Epidermal melanocyte (primary cell): ENCODE data around the gene TMEM59L.
"Not testable (repeated sequence)": the region's sequence is repeated elsewhere in the genome, so short reads cannot be mapped to it uniquely, and the experiment has no call there.

Source experiments
- DNase-seq: peaks from one replicate; pipeline ENCODE4 v3.0.0; 2011; ENCODE audit warnings: low spot score; ENCODE audit not compliant: insufficient read length

Gene TMEM59L

DNA sequence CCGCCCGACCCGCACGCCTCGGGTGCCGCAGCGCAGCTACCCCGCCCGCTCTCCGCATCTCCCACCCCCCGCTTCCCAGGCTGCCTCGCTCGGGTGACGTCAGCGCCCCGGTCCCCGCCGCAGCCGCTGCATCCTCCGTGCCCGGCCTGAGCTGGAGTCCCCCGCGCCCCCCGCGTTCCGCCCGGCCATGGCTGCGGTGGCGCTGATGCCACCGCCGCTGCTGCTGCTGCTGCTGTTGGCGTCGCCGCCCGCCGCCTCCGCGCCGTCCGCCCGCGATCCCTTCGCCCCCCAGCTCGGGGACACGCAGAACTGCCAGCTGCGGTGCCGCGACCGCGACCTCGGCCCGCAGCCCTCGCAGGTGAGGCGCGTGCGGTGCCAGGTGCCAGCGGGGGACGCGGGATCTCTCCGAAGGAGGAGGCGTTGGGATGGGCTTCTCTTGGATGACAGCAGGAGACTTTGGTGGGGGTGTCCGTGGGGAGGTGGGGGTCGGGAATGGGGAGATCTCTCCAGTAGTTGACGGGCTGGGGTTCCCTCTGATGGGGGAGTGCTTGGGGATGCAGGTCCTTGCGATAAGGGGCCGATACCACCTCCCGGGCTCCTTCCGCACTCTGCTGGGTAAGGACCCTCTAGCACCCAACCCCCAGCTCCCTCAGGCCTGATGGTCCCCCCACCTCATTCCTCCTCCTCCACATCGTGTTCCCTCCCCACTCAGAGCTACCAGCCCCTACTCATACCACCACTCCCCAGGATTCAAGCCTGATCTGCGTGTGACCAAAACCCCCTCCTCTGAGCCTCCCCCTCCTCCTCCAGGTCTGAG is at the start of gene TMEM59L:
TMEM59L (plus strand) TSS at position 99 of the 817 bp plus-strand sequence; CDS start at position 188, 89 bp downstream.
- DNase-seq: no peak

DNA sequence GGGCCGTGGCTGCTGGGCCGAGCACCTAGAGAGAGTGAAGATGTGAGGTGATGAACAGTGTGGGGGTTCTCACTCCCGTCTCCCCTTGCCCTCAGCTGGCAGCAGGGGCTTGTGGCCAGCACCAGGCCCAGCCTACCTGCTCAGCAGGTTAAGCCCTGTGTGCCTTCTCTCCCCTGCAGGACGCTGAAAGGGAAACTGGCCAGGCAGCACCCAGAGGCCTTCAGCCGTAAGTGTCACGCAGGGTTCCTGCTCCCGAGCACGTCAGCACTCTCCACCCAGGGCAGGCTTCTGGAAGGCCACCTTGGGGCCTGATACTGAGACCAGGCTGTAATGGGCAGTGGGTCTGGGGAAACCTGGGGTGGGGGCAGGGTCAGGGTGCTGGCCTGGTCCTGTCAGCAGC is 45.7 kb upstream of the TMEM59L start:
- DNase-seq: no peak

DNA sequence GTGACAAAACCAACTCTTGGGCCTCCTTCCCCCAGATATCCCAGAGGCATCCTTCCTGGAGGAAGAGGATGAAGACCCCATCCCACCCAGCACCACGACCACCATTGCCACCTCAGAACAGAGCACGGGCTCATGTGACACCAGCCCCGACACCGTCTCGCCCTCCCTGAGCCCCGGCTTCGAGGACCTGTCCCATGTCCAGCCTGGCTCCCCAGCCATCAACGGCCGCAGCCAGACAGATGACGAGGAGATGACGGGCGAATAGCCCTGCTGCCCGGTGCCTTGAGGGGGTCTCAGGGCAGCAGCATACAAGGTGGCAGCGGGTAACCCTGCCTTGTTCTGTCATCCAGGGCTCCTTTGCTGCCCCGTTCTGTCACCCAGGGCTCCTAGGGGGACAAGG is 44.3 kb upstream of the TMEM59L start:
- no peak for DNase-seq

DNA sequence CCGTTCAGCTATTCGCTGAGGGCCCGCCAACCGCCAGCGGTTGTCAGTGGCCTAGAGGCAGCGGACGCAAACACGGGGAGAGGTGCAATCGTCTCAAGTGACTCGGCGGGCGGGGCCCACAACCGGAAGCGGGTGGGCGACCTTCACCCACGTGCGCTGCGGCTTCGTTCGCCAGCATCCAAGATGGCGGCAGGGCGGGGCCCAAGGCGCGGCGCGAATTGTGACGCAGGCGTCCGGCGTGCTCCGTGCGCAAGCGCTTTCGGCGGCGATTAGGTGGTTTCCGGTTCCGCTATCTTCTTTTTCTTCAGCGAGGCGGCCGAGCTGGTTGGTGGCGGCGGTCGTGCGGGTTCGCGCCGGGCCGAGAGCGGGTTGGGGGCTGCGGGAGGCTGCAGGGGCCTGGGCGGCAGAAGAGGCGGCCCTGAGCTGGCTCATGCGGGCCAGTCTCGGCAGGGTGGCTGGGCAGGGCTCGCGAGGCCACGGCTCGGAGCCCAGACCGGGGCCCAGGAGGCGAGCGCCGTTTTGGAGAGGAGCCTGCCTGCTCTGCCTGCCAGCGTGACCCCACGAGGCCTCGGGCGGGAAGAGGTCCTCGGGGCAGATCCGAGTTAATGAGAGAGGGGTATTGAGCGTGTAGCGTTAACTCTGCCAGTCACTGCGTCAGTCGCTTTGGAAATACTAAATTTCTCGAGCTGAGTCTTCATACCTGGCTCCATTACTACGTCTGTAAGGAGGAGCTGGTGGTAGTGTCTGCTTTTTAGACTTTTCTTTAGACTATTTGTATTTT is 40.9 kb upstream of the TMEM59L start, which contains the start of gene UBA52:
UBA52 (plus strand) TSS at position 294 of the 781 bp plus-strand sequence. CDS start 1,444 bp downstream, outside the sequence.
- DNase-seq: peak; percentile 79

DNA sequence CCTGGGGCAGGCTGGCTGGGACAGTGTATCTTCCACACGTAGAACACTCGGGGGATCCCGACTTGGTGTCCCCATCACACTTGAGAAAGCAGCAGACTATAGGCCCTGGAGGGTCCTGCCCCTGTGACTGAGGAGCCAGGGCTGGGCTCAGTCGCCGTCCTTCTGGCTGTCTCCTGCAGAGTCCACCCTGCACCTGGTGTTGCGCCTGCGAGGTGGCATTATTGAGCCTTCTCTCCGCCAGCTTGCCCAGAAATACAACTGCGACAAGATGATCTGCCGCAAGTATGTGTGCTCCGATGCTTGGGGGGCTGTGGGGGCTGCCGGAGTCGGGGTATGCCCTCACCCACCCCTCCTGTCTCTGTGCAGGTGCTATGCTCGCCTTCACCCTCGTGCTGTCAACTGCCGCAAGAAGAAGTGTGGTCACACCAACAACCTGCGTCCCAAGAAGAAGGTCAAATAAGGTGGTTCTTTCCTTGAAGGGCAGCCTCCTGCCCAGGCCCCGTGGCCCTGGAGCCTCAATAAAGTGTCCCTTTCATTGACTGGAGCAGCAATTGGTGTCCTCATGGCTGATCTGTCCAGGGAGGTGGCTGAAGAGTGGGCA is 37.9 kb upstream of the TMEM59L start:
- no peak for DNase-seq

DNA sequence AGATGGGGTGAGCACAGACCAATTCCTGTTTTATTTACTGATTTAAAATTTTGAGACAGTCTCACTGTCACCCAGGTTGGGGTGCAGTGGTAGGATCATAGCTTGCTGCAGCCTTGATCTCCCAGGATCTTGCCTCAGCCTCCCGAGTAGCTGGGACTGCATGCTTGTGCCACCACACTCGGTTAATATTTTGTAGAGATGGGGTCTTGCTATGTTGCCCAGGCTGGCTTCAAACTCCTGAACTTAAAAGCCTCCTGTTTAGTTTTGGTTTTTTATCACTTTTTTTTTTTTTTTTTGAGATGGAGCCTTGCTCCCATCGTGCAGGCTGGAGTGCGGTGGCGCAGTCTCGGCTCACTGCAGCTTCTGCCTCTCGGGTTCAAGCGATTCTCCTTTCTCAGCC is 36.3 kb upstream of the TMEM59L start:
- no peak for DNase-seq

DNA sequence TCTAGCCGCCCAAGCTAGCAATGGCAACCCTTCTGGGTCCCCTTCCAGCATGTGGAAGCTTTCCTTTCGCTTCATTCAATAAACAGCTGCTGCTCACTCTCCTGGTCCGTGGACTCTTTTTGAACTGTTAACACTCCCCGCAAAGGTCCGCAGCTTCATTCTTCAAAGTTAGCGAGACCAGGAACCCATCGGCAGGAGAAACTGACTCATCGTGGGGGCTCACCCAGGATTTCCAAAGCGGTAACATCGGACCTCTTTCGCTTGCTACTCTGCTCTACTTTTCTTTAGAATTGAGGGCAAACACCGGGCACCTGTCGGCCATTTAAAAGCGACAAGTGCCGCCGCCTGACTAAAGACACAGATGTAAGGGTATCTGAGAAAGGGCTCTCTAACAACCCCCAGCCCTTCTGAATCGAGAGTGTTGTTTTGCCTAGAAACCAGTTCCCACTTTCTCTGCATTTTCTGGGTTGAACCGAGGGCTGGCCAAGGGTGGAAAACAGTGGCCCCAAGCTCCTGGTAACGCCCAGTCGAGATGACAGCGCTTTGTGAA is 35.2 kb upstream of the TMEM59L start:
- no peak for DNase-seq

DNA sequence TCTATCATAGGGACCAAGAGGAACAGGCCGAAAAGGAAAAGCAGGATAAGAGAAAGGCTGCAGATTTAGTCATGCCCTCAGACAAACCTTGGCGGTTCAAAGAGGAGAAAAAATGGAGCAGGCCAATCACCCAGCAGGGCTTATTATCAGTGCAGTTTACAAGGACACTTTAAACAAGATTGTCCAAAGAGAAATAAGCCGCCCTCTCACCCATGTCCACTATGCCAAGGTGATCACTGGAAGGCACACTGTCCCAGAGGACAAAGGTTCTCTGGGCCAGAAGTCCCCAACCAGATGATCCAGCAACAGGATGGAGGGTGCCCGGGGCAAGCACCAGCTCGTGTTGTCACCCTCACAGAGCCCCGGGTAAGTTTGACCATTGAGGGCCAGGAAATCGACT is 32.4 kb upstream of the TMEM59L start:
- no peak for DNase-seq

DNA sequence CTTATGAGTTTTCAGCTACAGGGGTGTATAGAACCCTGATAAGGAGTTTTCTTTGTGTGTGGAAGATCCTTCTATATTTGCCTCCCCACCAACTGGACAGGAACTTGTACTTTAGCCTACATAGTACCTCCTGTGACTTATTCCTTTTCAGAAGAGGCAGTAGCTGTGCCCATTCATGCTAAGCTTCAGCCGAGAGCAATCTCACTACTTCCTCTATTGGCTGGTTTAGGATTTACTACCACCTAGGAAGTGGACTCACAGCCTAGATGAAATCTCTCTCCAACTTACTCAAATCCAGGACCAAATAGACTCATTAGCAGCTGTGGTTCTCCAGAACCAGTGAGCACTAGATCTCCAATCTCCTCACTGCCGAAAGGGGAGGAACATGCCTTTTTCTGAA is 26.4 kb upstream of the TMEM59L start:
- no peak for DNase-seq

DNA sequence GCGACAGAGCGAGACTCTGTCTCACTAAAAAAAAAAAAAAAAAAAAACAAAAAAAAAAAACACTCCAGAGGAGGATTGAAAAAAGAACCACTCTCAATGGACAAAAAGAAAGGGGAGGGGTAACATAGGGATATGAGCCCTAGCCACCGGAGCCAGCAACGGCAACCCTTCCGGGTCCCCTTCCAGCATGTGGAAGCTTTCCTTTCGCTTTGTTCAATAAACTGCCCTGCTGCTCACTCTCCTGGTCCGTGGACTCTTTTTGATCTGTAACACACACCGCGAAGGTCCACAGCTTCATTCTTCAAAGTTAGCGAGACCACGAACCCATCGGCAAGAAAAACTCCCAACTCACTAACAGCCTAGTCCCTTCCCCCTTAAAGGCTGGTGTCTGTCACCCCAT is 25.1 kb upstream of the TMEM59L start:
- DNase-seq: no peak

DNA sequence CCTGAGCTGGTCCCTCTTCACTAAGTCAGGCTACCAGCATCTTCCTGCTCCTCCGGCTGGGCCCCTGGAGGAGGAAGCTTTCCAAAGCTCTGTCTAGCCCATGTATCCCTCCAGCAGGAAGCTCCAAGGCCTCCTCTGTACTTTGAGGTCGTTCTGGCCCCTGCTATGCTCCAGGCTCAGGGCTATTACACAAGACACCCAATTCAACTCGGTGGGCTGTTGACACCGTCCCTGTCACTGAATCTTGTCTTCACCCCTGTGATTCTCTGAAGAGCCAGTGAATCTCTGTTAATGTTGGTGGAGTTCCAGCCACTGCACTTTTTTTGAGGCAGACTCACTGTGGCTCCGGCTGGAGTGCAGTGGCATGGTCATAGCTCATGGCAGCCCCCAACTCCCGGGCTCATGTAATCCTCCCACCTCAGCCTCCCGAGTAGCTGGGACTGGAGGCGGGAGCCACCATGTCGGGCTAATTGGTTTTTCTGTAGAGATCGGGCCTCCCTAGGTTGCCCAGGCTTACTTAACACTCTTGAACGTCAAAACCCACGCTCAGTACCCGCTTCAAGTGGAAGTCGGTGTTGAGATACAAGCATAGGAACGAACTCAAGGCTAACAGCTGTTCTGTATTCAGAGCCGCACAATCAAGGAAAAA is 24.6 kb upstream of the TMEM59L start:
- no peak for DNase-seq

DNA sequence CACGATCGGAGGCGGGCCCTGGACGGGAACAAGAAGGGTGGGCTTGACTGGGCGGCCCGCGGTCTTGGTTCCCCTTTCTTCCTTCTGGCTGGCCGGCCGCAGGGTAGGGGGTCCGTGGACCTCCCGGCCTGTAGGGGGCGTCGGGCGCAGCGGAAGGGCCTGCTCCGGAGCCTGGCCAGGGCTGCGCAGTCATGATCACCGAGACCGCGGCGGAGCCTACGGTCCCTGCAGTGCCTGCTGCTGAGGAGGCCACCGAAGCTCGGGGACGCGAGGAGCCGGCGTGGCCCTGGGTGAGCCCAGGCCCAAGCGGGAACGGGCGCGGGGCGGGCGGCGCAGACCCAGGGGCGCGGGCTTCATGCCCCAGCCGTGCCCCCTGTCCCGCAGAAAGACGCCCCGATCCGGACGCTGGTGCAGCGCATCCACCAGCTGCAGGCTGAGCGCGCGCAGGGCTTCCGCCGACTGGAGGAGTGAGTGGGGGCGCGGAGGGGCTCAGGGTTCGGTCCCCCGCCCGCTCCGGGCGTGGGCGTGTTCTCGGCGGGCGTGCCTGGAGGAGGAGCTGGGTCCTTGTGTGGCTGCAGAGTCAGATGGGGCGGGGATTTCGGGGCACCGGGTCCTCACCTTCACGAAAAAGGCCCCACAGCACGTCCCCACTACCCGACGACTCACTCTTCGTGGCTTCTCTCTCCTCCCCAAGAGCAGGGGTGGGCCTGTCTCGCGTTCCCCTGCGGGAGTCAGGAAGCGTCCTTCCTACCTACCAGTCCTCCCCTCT is 23.9 kb upstream of the TMEM59L start, which contains the start of gene REX1BD:
REX1BD (plus strand) TSS at position 188 of the 769 bp plus-strand sequence; CDS start at position 192, 4 bp downstream.
- DNase-seq: peak; percentile 66

DNA sequence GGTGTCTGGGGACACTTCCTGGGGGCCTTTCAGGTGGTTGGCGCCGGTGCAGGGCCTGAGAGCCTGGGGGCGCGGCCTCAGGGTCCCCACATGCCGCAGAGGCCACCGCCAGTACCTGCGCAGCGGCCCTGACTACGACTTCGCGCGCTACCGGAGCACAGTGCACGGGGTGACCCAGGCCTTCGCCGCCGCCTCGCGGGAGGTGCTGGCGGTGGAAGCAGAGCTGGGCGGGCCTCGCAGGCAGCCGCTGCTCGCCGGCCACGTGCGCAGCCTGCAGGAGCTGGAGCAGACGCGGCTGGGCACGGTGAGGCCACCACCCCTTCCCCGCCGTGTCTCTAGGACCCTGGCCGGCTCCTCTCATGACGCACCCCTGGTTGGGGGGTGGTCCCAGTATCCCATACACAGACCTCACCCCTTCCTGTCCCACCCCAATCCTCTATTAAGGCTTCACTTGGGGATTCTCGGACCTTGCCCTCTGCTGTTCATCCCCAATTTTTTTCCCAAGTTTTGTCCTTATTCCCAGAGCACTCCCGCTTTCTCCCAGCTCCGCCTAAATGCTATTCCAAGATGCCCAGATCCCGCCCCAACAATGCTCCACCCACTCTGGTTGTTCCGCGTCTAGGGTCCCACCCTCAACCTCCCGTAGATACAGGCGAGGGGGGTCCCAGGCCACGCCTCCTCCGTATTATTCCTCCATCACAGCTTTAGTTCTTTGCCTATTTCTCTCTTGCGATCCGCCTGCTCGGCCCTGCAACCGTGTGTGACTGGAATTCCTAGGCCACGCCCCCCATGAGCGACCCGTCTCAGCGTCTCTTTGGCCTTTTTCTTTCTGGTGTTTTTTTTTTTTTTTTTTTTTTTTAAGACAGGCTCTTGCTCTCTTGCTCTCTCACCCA is 23.0 kb upstream of the TMEM59L start:
- no peak for DNase-seq

DNA sequence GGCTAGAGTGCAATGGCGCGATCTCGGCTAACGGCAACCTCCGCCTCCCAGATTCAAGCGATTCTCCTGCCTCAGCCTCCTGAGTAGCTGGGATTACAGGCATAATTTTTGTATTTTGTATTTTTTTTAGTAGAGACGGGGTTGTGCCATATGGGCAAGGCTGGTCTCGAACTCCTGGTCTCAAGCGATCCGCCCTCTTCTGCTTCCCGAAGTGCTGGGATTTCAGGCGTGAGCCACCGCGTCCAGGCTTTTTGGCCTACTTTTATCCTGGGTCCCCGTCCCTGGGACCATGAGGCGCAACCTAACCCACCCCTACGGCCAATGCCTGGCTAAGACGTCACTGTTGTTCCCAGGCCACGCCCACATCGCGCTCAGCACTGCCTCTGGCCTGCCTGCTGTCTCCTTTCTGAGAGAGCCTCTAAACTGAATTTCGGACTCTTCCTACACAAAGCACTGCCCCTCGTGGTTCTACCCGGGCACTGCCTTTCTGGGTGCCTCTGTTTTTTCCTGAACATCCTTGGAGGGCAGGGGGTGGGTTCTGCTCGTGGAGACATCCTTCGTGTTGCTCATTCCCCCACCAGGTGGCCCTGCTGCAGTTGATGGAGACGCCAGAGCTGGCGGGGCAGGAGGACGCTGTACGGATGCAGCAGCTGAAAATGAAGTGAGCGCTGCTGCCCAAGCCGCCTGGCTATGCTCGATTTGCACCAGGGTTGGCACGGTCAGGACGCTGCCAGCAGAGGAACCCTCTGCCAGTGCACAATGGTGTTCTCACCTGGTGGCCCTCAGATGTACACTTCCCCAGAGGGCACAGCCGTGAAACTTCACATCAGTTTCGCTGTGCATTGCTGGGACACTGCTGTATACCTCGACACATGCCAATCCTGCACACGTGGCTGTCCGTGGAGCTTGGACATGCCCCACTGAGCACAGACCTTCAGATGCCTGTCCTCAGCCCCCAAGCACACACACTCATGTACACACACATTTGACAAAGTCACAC is 22.1 kb upstream of the TMEM59L start:
- no peak for DNase-seq

DNA sequence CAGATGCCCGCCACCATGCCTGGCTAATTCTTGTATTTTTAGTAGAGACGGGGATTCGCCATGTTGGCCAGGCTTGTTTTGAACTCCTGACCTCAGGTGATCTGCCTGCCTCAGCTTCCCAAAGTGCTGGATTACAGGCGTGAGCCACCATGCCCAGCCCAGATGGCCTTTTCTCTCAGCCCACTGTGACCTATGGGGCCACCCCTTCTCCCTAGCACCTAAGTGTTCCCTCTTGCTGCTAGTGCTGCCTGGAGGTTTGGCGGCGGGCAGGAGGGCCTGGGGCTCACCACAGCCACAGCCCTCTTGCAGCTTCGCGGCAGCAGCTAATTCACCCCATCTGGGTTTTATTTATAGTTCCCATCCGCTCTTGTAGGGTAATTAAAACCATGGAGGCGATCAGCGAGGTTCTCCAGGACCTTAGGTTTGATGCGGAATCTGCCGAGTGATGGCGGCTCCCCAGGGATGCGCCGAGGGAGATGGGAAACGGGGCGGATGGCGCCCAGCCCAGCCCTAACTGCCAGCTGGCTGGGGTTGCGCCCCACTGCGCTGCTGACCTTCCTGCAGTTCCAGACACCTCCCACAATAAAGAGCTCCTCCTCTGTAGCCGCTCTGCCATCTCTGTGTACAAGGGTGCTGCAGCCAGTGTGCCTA is 20.8 kb upstream of the TMEM59L start:
- DNase-seq: no peak

DNA sequence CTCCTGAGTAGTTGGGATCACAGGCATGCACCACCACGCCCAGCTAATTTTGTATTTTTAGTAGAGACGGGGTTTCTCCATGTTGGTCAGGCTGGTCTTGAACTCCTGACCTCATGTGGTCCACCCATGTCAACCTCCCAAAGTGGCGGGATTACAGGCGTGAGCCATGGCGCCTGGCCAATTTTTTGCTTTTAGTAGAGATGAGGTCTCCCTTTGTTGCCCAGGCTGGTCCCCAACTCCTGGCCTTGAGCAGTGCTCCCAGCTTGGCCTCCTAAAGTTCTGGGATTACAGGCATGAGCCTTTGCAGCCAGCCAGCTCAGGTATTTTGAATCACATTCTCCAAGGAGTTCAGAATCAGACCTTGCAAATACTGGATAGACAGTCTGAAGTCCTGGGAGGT is 19.9 kb upstream of the TMEM59L start:
- not testable (repeated sequence) for DNase-seq

DNA sequence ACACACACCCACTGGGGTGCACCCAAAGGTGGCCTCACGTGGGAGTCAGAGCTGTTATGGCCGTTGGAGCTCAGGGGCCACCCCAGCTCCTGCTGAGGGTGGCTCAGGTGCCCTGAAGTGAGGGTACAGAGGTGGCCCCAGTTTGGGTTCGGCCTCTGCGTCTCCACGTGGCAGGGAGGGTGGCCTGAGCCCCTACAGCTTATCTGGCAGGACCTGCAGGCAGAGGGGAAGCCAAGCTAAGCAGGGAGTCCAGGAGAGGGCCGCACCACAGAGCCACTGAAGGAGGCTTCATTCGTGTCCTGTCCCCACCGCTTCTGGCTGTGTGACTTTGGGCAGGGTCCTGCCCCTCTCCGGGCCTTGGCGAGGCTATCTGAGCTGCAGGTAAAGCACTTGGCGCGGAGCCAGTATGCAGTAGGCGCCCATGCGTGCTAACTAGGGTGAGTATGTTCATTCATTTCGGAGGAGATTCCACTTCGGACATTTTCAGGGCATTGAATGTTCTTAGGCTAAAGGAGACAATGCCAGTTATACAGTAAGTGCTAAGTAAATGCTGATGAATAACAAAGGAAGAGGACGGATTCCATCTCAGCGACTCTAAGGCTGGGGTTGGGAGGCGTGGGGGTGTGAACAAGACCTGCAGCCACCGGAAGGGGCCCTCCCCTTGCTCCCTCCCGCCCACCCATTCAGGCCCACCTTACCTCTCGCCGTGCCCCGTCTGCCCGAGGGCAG is 19.1 kb upstream of the TMEM59L start:
- no peak for DNase-seq
